Measurements from ENCODE around the gene RAB7A. TPM values are rescaled to one million over a fixed set of nuclear protein-coding genes. Genes with fewer than 3 reads are reported as not detected.

The RAB7A gene
- total and polyA plus RNA-seq, 2 of the 13 experiments (the other 11 are each of a cell fraction or from before 2014, with no cell fraction given), result 26.5 to 182 TPM

DNA sequence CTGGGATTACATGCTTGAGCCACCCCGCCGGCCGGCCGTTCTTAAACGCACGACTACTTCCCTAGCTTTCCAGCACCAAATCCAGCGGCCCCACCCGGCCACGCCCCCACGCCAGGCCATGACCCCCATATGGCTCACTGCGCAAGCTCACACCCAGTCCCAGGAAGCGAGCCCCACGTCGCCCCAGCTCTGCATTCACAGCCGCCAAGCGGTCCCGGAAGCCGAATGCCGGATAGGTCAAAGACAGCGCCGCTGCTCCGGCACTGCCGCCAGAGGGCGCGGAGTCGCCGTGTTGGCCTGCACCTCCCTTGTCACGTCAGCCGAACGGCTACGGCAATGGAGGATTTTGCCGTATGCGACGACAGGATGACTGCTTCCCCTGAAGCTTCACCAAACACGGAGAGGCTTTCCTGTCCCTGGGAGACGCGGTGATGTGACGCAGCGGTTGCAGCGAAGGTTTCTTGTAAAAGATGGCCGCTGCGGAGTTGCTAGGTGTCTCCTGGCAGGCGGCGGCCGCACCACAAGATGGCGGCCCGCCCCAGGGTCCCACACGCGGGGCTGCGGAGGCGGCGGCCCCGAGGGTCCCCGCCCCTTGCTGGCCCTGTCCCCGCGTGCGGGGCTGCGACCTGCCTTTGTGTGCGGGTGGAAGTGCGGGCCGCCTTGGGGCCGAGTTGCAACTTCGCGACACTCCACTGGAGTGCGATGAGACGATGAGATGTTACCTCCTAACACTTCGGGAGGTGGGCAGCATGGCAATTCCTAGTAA lies 45.2 kb upstream of the RAB7A start (continued):
- no peak for TF ChIP-seq TBP (CRISPR knock-in tag; IDR thresholded peaks at IDR 0.05)
- TF ChIP-seq, protein P1, sequence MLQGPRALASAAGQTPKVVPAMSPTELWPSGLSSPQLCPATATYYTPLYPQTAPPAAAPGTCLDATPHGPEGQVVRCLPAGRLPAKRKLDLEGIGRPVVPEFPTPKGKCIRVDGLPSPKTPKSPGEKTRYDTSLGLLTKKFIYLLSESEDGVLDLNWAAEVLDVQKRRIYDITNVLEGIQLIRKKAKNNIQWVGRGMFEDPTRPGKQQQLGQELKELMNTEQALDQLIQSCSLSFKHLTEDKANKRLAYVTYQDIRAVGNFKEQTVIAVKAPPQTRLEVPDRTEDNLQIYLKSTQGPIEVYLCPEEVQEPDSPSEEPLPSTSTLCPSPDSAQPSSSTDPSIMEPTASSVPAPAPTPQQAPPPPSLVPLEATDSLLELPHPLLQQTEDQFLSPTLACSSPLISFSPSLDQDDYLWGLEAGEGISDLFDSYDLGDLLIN (CRISPR knock-in tag; IDR thresholded peaks at IDR 0.05; ENCODE audit: borderline replicate concordance), result no peak
- peak; percentile 26 for TF ChIP-seq TAF15 (IDR thresholded peaks at IDR 0.05; ENCODE audit: low read depth, low read length, poor library complexity, severe bottlenecking)
- TF ChIP-seq SAFB2 (CRISPR knock-in tag; IDR thresholded peaks at IDR 0.05; ENCODE audit: borderline replicate concordance, low read depth), result peak; percentile 91
- TF ChIP-seq, protein P2, sequence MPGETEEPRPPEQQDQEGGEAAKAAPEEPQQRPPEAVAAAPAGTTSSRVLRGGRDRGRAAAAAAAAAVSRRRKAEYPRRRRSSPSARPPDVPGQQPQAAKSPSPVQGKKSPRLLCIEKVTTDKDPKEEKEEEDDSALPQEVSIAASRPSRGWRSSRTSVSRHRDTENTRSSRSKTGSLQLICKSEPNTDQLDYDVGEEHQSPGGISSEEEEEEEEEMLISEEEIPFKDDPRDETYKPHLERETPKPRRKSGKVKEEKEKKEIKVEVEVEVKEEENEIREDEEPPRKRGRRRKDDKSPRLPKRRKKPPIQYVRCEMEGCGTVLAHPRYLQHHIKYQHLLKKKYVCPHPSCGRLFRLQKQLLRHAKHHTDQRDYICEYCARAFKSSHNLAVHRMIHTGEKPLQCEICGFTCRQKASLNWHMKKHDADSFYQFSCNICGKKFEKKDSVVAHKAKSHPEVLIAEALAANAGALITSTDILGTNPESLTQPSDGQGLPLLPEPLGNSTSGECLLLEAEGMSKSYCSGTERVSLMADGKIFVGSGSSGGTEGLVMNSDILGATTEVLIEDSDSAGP (CRISPR knock-in tag; IDR thresholded peaks at IDR 0.05; ENCODE audit: borderline replicate concordance), result peak; percentile 94; the same call in 1 of the 2 replicates
- peak; percentile 90 for TF ChIP-seq POGZ (CRISPR knock-in tag; IDR thresholded peaks at IDR 0.05)
- no peak; the same call in 1 of the 2 replicates for TF ChIP-seq ZNF546 (CRISPR knock-in tag; conservative IDR thresholded peaks at IDR 0.05)
- no peak for TF ChIP-seq ZNF7 (CRISPR knock-in tag; IDR thresholded peaks at IDR 0.05)
- no peak for TF ChIP-seq HNF1A (IDR thresholded peaks at IDR 0.05; ENCODE audit: low read depth)
- TF ChIP-seq HNF1A (CRISPR knock-in tag; IDR thresholded peaks at IDR 0.05; ENCODE audit: borderline replicate concordance), result peak; percentile 79; the same call in 1 of the 2 replicates
- peak; percentile 76 for TF ChIP-seq ERF (CRISPR knock-in tag; IDR thresholded peaks at IDR 0.05)
- no peak for TF ChIP-seq KLF15 (CRISPR knock-in tag; IDR thresholded peaks at IDR 0.05; ENCODE audit: borderline replicate concordance)
- no peak for TF ChIP-seq TSC22D2 (CRISPR knock-in tag; IDR thresholded peaks at IDR 0.05; ENCODE audit: borderline replicate concordance)
- no peak for TF ChIP-seq ATM (IDR thresholded peaks at IDR 0.05; ENCODE audit: borderline replicate concordance)
- TF ChIP-seq ZFX (CRISPR knock-in tag; IDR thresholded peaks at IDR 0.05; ENCODE audit: low read depth), result peak; percentile 96
- TF ChIP-seq ZNF629 (CRISPR knock-in tag; conservative IDR thresholded peaks at IDR 0.05), result peak; percentile 55
- no peak for TF ChIP-seq ZBED4 (CRISPR knock-in tag; IDR thresholded peaks at IDR 0.05; ENCODE audit: borderline replicate concordance)
- TF ChIP-seq TEAD3 (CRISPR knock-in tag; optimal IDR thresholded peaks at IDR 0.05; ENCODE audit: borderline replicate concordance), result peak; percentile 74
